ENCODE measurements around the gene DDX56.

Gene DDX56

GRCh38 chr7:44568771-44569560, 4.7 kb downstream of the DDX56 start:
- DNase-seq (ENCODE audit: low read depth): no peak
- no peak for TF ChIP-seq CTCF (IDR thresholded peaks at IDR 0.05; ENCODE audit: insufficient read depth, low read depth, low read length, missing control alignments)

GRCh38 chr7:44567884-44568283, 5.8 kb downstream of the DDX56 start:
- H3K4me3 ChIP-seq (ENCODE audit: low read depth, low read length): no peak overlapping the region

More at GRCh38 chr7:44568771-44569560, 4.7 kb downstream of the DDX56 start:
- H3K4me3 ChIP-seq (ENCODE audit: low read depth, low read length): no peak overlapping the region

GRCh38 chr7:44566680-44567079, 7.0 kb downstream of the DDX56 start:
- no peak overlapping the region for H3K4me3 ChIP-seq (ENCODE audit: low read depth, low read length)
- no peak for TF ChIP-seq CTCF (IDR thresholded peaks at IDR 0.05; ENCODE audit: insufficient read depth, low read depth, low read length, missing control alignments)
- DNase-seq (ENCODE audit: low read depth): no peak

More at GRCh38 chr7:44567884-44568283, 5.8 kb downstream of the DDX56 start:
- no peak for DNase-seq (ENCODE audit: low read depth)
- no peak for TF ChIP-seq CTCF (IDR thresholded peaks at IDR 0.05; ENCODE audit: insufficient read depth, low read depth, low read length, missing control alignments)

GRCh38 chr7:44565795-44566559, 7.7 kb downstream of the DDX56 start:
- H3K4me3 ChIP-seq (ENCODE audit: low read depth, low read length): no peak overlapping the region
- no peak for DNase-seq (ENCODE audit: low read depth)
- no peak for TF ChIP-seq CTCF (IDR thresholded peaks at IDR 0.05; ENCODE audit: insufficient read depth, low read depth, low read length, missing control alignments)

GRCh38 chr7:44565097-44565794, 8.5 kb downstream of the DDX56 start:
- DNase-seq (ENCODE audit: low read depth): peak; percentile 62

More at GRCh38 chr7:44565097-44565794, 8.5 kb downstream of the DDX56 start:
- no peak overlapping the region for H3K4me3 ChIP-seq (ENCODE audit: low read depth, low read length)
- TF ChIP-seq CTCF (IDR thresholded peaks at IDR 0.05; ENCODE audit: insufficient read depth, low read depth, low read length, missing control alignments): peak; percentile 98
